GM10248 (cell line): Measurements from ENCODE around the gene BTNL2.

Experiments
- CTCF ChIA-PET: fragments of 300-600 bp; sonication (Branson Sonifier 250); formaldehyde crosslinking; extraction: SDS; loops from one replicate; lab custom pipeline; 2021; ENCODE audit warnings: antibody characterized with exemption; lab: Yijun Ruan, JAX
- POLR2A ChIA-PET: fragments of 350-650 bp; sonication (Branson Sonifier 250); formaldehyde crosslinking; extraction: SDS; loops from one replicate; lab custom pipeline; 2020; ENCODE audit warnings: antibody characterized with exemption; lab: Yijun Ruan, JAX
- DNase-seq: peaks from one replicate; pipeline ENCODE4 v3.0.0; 2012; ENCODE audit errors: extremely low spot score
- CTCF ChIP-seq: IDR thresholded peaks from 2 replicates; pipeline ENCODE4 v1.5.1; 2012; ENCODE audit warnings: mild to moderate bottlenecking, low read depth; ENCODE audit errors: extremely low read depth, missing control alignments, control extremely low read depth

The BTNL2 gene

DNA sequence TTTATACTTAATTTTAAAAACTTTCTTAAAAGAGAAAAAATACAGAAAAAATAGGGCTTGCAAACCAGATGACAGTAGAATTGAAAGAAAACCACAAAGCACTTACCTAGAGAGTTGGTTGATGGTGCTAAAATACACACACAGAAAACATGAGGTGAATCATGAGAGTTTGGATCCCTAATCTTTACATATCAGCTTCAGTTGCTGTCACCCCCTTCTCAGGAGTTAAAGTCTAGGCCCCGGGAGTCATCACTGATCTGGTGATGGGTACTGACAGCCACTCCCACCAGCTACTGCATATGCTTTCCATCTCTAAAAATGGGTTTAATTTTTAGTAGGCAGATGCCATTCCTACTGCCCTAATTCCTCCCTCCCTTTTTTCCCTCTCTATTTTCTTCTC lies 52.0 kb downstream of the BTNL2 start:
- POLR2A ChIA-PET, result no interaction called here
- no peak for DNase-seq
- CTCF ChIA-PET, result no interaction called here
- TF ChIP-seq CTCF, result no peak

GRCh38 chr6:32353348-32353747 lies 53.6 kb downstream of the BTNL2 start:
- ChIA-PET CTCF (no interaction called here), POLR2A (no interaction called here)
- no peak for DNase-seq

More at GRCh38 chr6:32353348-32353747, 53.6 kb downstream of the BTNL2 start:
- no peak for TF ChIP-seq CTCF
